NB4 (cell line): ENCODE results near the gene MCTP1.

Source experiments
- MYC ChIP-seq: IDR thresholded peaks from 2 replicates; pipeline ENCODE4 v1.6.1; 2011; ENCODE audit warnings: low read depth, low read length
- TF ChIP-seq, protein P1 (sequence below): IDR thresholded peaks from one replicate; pipeline ENCODE4 v1.5.1; 2012; ENCODE audit warnings: low read depth, low read length

DNA sequence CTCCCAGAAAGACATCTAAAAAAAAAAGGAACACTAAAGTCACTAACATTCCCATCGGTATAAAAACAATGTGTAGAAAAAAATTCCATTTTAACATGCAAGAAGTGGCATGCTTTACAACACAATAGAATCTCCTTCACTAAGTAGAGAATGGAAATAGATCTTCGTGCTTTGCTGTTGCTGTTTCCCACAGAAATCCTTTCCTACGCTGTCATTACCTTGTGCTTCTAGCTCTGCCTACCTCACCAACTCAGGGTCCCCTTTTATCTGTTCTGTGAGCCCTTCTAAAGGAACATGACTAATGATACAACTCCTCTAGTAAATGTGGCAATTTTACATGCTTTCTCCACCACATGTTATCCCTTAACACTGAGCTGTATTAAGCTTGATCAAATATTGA is 202.9 kb downstream of the MCTP1 start:
- TF ChIP-seq, protein P1, sequence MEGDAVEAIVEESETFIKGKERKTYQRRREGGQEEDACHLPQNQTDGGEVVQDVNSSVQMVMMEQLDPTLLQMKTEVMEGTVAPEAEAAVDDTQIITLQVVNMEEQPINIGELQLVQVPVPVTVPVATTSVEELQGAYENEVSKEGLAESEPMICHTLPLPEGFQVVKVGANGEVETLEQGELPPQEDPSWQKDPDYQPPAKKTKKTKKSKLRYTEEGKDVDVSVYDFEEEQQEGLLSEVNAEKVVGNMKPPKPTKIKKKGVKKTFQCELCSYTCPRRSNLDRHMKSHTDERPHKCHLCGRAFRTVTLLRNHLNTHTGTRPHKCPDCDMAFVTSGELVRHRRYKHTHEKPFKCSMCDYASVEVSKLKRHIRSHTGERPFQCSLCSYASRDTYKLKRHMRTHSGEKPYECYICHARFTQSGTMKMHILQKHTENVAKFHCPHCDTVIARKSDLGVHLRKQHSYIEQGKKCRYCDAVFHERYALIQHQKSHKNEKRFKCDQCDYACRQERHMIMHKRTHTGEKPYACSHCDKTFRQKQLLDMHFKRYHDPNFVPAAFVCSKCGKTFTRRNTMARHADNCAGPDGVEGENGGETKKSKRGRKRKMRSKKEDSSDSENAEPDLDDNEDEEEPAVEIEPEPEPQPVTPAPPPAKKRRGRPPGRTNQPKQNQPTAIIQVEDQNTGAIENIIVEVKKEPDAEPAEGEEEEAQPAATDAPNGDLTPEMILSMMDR = no peak
- 0 out of 2 replicates have a peak, but pooled peaks have one; percentile 30 for TF ChIP-seq MYC
